ENCODE results near the gene SLC6A11. TPM values are rescaled to one million over a fixed set of nuclear protein-coding genes. Genes with fewer than 3 reads are reported as not detected.

SLC6A11 gene
- total and polyA plus RNA-seq, 2 of the 8 experiments (the other 6 are each of a cell fraction or from before 2014, with no cell fraction given) = 0.78 to 1.5 TPM

- Histone ChIP-seq H3K9me3 (ENCODE audit: insufficient read depth in 2 of 2, low read depth in 1 of 2, low read length in 1 of 2) (no peaks in the 10 kb centered on the region), H3K18ac (ENCODE audit: extremely low read depth, low read length) (no peak overlapping the region), H2BK20ac (ENCODE audit: low read length) (no peak overlapping the region), H3K23ac (ENCODE audit: insufficient read length) (no peak overlapping the region), H3K27ac (ENCODE audit: low read depth, low read length) (no peak overlapping the region), H3K36me3 (ENCODE audit: control insufficient read depth in 2 of 4, insufficient read depth in 4 of 4, low read length in 3 of 4) (no peaks in the 10 kb centered on the region), H3K79me2 (ENCODE audit: control insufficient read depth in 1 of 2, insufficient read depth in 2 of 2, low read length in 2 of 2) (no peaks in the 10 kb centered on the region), H3K23me2 (ENCODE audit: low read depth, low read length) (no peaks in the 10 kb centered on the region), H2AK5ac (ENCODE audit: low read depth, low read length) (no peak overlapping the region), H3K14ac (ENCODE audit: insufficient read length) (no peak overlapping the region), H2BK12ac (ENCODE audit: low read depth, low read length) (no peak overlapping the region), H3K4ac (replicated peaks; ENCODE audit: insufficient read length, low read depth, low read length) (no peak overlapping the region), H2BK5ac (ENCODE audit: low read depth, low read length) (no peak overlapping the region), H3K27me3 (replicated peaks in 1 of 4; ENCODE audit: control insufficient read depth in 3 of 4, extremely low read depth in 1 of 4, insufficient read depth in 3 of 4, low read length in 3 of 4) (peaks cover 0 to 2% (median 1%) of the 10 kb centered on the region in 4 experiments; a peak in 3 of 7 replicates), H4K8ac (ENCODE audit: extremely low read depth, insufficient read depth, low read length) (no peak overlapping the region), H3K4me3 (ENCODE audit: extremely low read depth in 1 of 4, insufficient read depth in 2 of 4, low read depth in 3 of 4, low read length in 4 of 4) (no peak overlapping the region), H3K4me1 (replicated peaks in 1 of 4; ENCODE audit: control insufficient read depth in 3 of 4, insufficient read depth in 4 of 4, low read length in 3 of 4) (no peaks in the 10 kb centered on the region), H3K56ac (replicated peaks; ENCODE audit: insufficient read length, low read depth, low read length) (no peak overlapping the region), H2AFZ (ENCODE audit: low read length) (no peak overlapping the region), H3K79me1 (ENCODE audit: low read depth, low read length) (no peaks in the 10 kb centered on the region), H4K5ac (ENCODE audit: insufficient read length, low read depth, low read length) (no peak overlapping the region), H2BK120ac (replicated peaks; ENCODE audit: low read depth, low read length) (no peak overlapping the region), H4K91ac (replicated peaks; ENCODE audit: insufficient read length, low read length) (no peak overlapping the region), H4K20me1 (replicated peaks in 1 of 2; ENCODE audit: control insufficient read depth in 1 of 2, insufficient read depth in 2 of 2, low read length in 2 of 2) (no peaks in the 10 kb centered on the region), H2BK15ac (ENCODE audit: low read length) (no peak overlapping the region), H3K4me2 (ENCODE audit: insufficient read depth in 1 of 2, low read depth in 2 of 2, low read length in 2 of 2) (no peak overlapping the region), H3K9ac (replicated peaks in 1 of 4; ENCODE audit: extremely low read depth in 1 of 4, low read depth in 3 of 4, low read length in 3 of 4) (no peak overlapping the region)
- no peak for FAIRE-seq
- POLR2A ChIA-PET (ENCODE audit: partially characterized antibody) = no interaction called here
- 57% methylated on average over 1 of the region's 1 CpG; no CpG with 5 or more reads in 1 of the 2 experiments for whole genome bisulfite sequencing, 2 experiments (ENCODE audit: extremely low coverage in 1 of 2, insufficient coverage in 1 of 2, insufficient read length in 1 of 2, insufficient replicate concordance in 2 of 2, low coverage in 1 of 2, low lambda C conversion rate in 2 of 2, missing lambda C conversion rate in 1 of 2)
- no peak for DNase-seq (ENCODE audit: low read depth in 1 of 2, low spot score in 2 of 2)
- CTCF ChIA-PET (ENCODE audit: partially characterized antibody) = interaction anchor here (1.5 kb wide), 1 partner anchor 20 kb away, joined by 4 read pairs; no protein-coding TSS in a partner anchor
- no peak for TF ChIP-seq SIRT6 (IDR thresholded peaks at IDR 0.05; ENCODE audit: low read length)
- no peak for TF ChIP-seq CBX8 (IDR thresholded peaks at IDR 0.05; ENCODE audit: borderline replicate concordance, low read depth, low read length)
- TF ChIP-seq POU5F1 (IDR thresholded peaks at IDR 0.05; ENCODE audit: low read depth, low read length) = no peak
- TF ChIP-seq HDAC2 (IDR thresholded peaks at IDR 0.05; ENCODE audit: borderline replicate concordance in 1 of 2, low read depth in 2 of 2, low read length in 2 of 2) = no peak
Measured at GRCh38 chr3:10788451-10788850, 27.6 kb upstream of the SLC6A11 start.

Data from H1 (cell line).